Stimulated activated CD8-positive, alpha-beta memory T cell treated with anti-CD3 and anti-CD28 coated beads, Interleukin-15, amount 100 ng/mL, for 1 hour (primary cell): Measurements from ENCODE around the gene IREB2.

Experiments
- DNase-seq: peaks from one replicate; pipeline ENCODE4 v3.0.0-alpha.2; 2020; ENCODE audit warnings: low read depth

The IREB2 gene

GRCh38 chr15:78550815-78551214 lies 112.8 kb downstream of the IREB2 start:
- no peak for DNase-seq
